ENCODE results near the gene RAN. TPM values are rescaled to one million over a fixed set of nuclear protein-coding genes. Genes with fewer than 3 reads are reported as not detected.

The RAN gene
- total and polyA plus RNA-seq, 9 of the 15 experiments (the other 6 are each of a cell fraction or from before 2014, with no cell fraction given) = 1,687 to 3,820 (median 2,300) TPM

DNA sequence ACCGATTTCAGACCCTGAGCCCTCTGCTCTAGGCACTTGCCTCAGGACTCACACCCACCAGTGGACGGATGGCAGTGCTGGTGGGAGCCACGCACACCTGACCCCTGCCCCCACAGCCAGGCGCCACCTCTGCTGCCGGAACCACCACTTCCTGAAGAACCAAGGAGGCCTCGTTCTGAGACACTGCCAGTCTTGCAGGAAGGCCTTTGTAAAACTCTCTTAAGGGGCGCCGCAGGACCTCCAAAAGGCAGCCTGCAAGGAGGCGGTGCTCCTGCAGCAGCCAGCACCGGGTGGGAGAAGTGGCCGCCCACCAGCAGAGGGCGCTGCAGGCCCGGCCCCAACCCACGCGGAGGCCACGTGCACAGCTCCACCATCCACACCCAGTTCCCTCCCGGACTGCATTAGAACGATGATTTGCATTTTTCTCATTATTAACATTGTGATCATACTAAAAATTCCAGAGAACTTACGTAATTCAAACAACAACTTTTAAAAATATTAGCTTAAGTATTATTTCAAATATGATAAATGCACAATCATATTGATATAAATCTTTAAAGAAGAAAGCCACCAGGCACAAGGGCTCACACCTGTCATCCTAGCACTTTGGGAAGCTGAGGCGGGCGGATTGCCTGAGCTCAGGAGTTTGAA, 45.6 kb upstream of the RAN start:
- peaks cover 54% of the 10 kb centered on the region for H3K79me2 ChIP-seq (ENCODE audit: control insufficient read depth, insufficient read depth, low read length)
- DNase-seq (ENCODE audit: extremely low read depth in 1 of 4, low spot score in 3 of 4) = peak; percentile 87 to 89 (median 88)
- no peak overlapping the region for H3K4me3 ChIP-seq
- POLR2A ChIA-PET = interaction anchor here (0.7 to 1.0 kb wide), 5 partner anchors 9 to 279 kb away, joined by 3 to 4 read pairs (median 3); no protein-coding TSS in a partner anchor
- H3K4me1 ChIP-seq (replicated peaks in 1 of 2; ENCODE audit: control insufficient read depth in 2 of 2, insufficient read depth in 2 of 2, low read length in 2 of 2) = peaks cover 37% of the 10 kb centered on the region in 2 experiments; a peak in 4 of 5 replicates
- no peaks in the 10 kb centered on the region for H4K20me1 ChIP-seq (replicated peaks; ENCODE audit: control insufficient read depth, insufficient read depth, low read length)
- peak; percentile 93 for ATAC-seq
- peak overlapping the region; percentile 58 for H3K27ac ChIP-seq (ENCODE audit: extremely low read depth, low read depth, low read length)
- in situ Hi-C loops (cut with MboI) (no loop called here), intact Hi-C loops (cut with micrococcal nuclease) (no loop called here)
- WGBS (ENCODE audit: insufficient coverage, low coverage, missing lambda C conversion rate) = 19% methylated on average over 19 of the region's 21 CpGs
- H3K9ac ChIP-seq (ENCODE audit: insufficient read depth in 1 of 2, low read depth in 2 of 2, low read length in 2 of 2) = peak overlapping the region; percentile 56 to 89
- no peaks in the 10 kb centered on the region for H3K9me1 ChIP-seq (ENCODE audit: control insufficient read depth, insufficient read depth, low read length)
- FAIRE-seq = peak; percentile 61
- no peaks in the 10 kb centered on the region for H3K27me3 ChIP-seq (ENCODE audit: control insufficient read depth in 2 of 2, insufficient read depth in 2 of 2, low read length in 2 of 2)
- H3K4me2 ChIP-seq (ENCODE audit: insufficient read depth, low read length) = peak overlapping the region; percentile 59
- H3K36me3 ChIP-seq (ENCODE audit: control insufficient read depth, insufficient read depth, low read length) = peaks cover 50% of the 10 kb centered on the region
- H2AFZ ChIP-seq (ENCODE audit: low read depth, low read length) = peak overlapping the region; percentile 77
- no TSS peak for BruUV-seq (replicated peaks)
- CTCF ChIA-PET (ENCODE audit: low intra/inter-chr PET ratio) = interaction anchor here (0.6 to 1.2 kb wide), 3 partner anchors 45 to 1697 kb away, joined by 3 to 5 read pairs (median 4); no protein-coding TSS in a partner anchor
- H3K9me3 ChIP-seq (replicated peaks; ENCODE audit: control insufficient read depth, insufficient read depth, low read depth, low read length) = no peaks in the 10 kb centered on the region; the same call in 1 of the 2 replicates
- TF ChIP-seq NBN (IDR thresholded peaks at IDR 0.05; ENCODE audit: low read depth) = 0 out of 2 replicates have a peak, but pooled peaks have one; percentile 29
- TF ChIP-seq EHMT2 (IDR thresholded peaks at IDR 0.05) = no peak
- TF ChIP-seq NR2F6 (CRISPR knock-in tag; IDR thresholded peaks at IDR 0.05) = no peak
- no peak for TF ChIP-seq CHCHD3 (CRISPR knock-in tag; IDR thresholded peaks at IDR 0.05)
- no peak for TF ChIP-seq ZNF830 (CRISPR knock-in tag; IDR thresholded peaks at IDR 0.05)
- no peak; the same call in 1 of the 2 replicates for TF ChIP-seq STAT5A (IDR thresholded peaks at IDR 0.05; ENCODE audit: borderline replicate concordance, low read length)
- no peak for TF ChIP-seq ZNF551 (CRISPR knock-in tag; IDR thresholded peaks at IDR 0.05)
- TF ChIP-seq NCOR1 (IDR thresholded peaks at IDR 0.05) = peak; percentile 38; the same call in 1 of the 2 replicates
- no peak for TF ChIP-seq NFXL1 (CRISPR knock-in tag; IDR thresholded peaks at IDR 0.05)
- TF ChIP-seq CTCF (IDR thresholded peaks at IDR 0.05 in 2 of 3, conservative IDR thresholded peaks at IDR 0.05 in 1 of 3; ENCODE audit: insufficient read depth in 2 of 3, low read depth in 1 of 3, low read length in 3 of 3) = peak; percentile 96 to 98 (median 96)
- peak; percentile 99 for TF ChIP-seq L3MBTL2 (IDR thresholded peaks at IDR 0.05)
- no peak for TF ChIP-seq PHF8 (IDR thresholded peaks at IDR 0.05; ENCODE audit: borderline replicate concordance, low read length)
- no peak for TF ChIP-seq ZNF518B (CRISPR knock-in tag; IDR thresholded peaks at IDR 0.05)
- TF ChIP-seq TRIM24 (IDR thresholded peaks at IDR 0.05) = peak; percentile 71 to 82
- no peak for TF ChIP-seq ILF3 (IDR thresholded peaks at IDR 0.05; ENCODE audit: borderline replicate concordance)

Measured in K562 (cell line).